ENCODE results near the gene USF3.

DNA sequence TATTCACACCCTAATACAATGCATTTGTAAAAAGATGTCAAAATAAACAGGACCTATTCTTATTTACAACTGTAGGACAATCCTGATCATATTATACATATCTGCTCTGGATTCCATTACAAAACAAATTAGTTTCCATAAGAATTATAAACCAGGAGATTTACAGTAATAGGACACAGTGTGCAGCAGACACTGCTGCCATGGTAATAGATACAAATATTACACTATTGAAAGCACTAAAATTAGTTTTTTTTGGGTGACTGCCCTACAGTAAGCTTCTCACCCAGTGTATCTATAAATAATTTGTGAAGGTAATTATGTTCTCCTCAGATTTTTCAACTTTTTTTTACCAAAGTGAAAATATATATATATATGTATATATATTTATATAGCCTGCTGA is 47.9 kb downstream of the USF3 start:
- TF ChIP-seq, protein P1, sequence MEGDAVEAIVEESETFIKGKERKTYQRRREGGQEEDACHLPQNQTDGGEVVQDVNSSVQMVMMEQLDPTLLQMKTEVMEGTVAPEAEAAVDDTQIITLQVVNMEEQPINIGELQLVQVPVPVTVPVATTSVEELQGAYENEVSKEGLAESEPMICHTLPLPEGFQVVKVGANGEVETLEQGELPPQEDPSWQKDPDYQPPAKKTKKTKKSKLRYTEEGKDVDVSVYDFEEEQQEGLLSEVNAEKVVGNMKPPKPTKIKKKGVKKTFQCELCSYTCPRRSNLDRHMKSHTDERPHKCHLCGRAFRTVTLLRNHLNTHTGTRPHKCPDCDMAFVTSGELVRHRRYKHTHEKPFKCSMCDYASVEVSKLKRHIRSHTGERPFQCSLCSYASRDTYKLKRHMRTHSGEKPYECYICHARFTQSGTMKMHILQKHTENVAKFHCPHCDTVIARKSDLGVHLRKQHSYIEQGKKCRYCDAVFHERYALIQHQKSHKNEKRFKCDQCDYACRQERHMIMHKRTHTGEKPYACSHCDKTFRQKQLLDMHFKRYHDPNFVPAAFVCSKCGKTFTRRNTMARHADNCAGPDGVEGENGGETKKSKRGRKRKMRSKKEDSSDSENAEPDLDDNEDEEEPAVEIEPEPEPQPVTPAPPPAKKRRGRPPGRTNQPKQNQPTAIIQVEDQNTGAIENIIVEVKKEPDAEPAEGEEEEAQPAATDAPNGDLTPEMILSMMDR (IDR thresholded peaks at IDR 0.05; ENCODE audit: low read depth, low read length, missing input control): no peak
- TF ChIP-seq, protein P2, sequence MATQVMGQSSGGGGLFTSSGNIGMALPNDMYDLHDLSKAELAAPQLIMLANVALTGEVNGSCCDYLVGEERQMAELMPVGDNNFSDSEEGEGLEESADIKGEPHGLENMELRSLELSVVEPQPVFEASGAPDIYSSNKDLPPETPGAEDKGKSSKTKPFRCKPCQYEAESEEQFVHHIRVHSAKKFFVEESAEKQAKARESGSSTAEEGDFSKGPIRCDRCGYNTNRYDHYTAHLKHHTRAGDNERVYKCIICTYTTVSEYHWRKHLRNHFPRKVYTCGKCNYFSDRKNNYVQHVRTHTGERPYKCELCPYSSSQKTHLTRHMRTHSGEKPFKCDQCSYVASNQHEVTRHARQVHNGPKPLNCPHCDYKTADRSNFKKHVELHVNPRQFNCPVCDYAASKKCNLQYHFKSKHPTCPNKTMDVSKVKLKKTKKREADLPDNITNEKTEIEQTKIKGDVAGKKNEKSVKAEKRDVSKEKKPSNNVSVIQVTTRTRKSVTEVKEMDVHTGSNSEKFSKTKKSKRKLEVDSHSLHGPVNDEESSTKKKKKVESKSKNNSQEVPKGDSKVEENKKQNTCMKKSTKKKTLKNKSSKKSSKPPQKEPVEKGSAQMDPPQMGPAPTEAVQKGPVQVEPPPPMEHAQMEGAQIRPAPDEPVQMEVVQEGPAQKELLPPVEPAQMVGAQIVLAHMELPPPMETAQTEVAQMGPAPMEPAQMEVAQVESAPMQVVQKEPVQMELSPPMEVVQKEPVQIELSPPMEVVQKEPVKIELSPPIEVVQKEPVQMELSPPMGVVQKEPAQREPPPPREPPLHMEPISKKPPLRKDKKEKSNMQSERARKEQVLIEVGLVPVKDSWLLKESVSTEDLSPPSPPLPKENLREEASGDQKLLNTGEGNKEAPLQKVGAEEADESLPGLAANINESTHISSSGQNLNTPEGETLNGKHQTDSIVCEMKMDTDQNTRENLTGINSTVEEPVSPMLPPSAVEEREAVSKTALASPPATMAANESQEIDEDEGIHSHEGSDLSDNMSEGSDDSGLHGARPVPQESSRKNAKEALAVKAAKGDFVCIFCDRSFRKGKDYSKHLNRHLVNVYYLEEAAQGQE (IDR thresholded peaks at IDR 0.05): no peak
- TF ChIP-seq EGR1 (IDR thresholded peaks at IDR 0.05; ENCODE audit: low read depth in 2 of 2): no peak
- no peak for TF ChIP-seq SP1 (IDR thresholded peaks at IDR 0.05)
- TF ChIP-seq NR2F2 (IDR thresholded peaks at IDR 0.05): no peak
- TF ChIP-seq HNF4A (conservative IDR thresholded peaks at IDR 0.05): no peak
- TF ChIP-seq RAD21 (IDR thresholded peaks at IDR 0.05): no peak
- no peak for TF ChIP-seq TAF1 (conservative IDR thresholded peaks at IDR 0.05)
- no peak for TF ChIP-seq RXRA (IDR thresholded peaks at IDR 0.05)

All from liver (tissue), 3 donors.